SU-DHL-6 (cell line): Measurements from ENCODE around the gene COL5A1.

Source experiments
- H2AFZ ChIP-seq: fragments of 200-600 bp; sonication (generic); 2 replicates; pipeline ENCODE4 v1.6.1; 2014; ENCODE audit warnings: low read depth, mild to moderate bottlenecking, moderate library complexity, mixed read lengths, antibody characterized with exemption, low read length; ENCODE audit not compliant: severe bottlenecking
- H3F3A ChIP-seq: fragments of 200-600 bp; shearing (Covaris generic); 2 replicates; pipeline ENCODE4 v1.6.0; 2016; ENCODE audit warnings: antibody characterized with exemption, mild to moderate bottlenecking; ENCODE audit not compliant: insufficient read depth
- H3K27ac ChIP-seq: fragments of 200-600 bp; sonication (generic); 2 replicates; pipeline ENCODE4 v1.5.1; 2016; ENCODE audit warnings: low read depth, mild to moderate bottlenecking, low read length, moderate library complexity, mixed read lengths
- H3K27me3 ChIP-seq: fragments of 200-600 bp; sonication (generic), shearing (Covaris generic); 2 replicates; pipeline ENCODE4 v1.6.0; 2014; ENCODE audit warnings: mild to moderate bottlenecking, low read length
- H3K36me3 ChIP-seq: fragments of 200-600 bp; sonication (generic); 2 replicates; pipeline ENCODE4 v1.6.1; 2014; ENCODE audit warnings: mild to moderate bottlenecking, low read length, mixed read lengths
- H3K4me2 ChIP-seq: fragments of 300-600, 200-600 bp; shearing (Covaris generic), sonication (generic); 2 replicates; pipeline ENCODE4 v1.6.0; 2014; ENCODE audit warnings: low read length, low read depth, mild to moderate bottlenecking; ENCODE audit not compliant: poor library complexity, severe bottlenecking
- H3K4me3 ChIP-seq: fragments of 200-600 bp; sonication (generic); 2 replicates; pipeline ENCODE4 v1.5.1; 2014; ENCODE audit warnings: antibody characterized with exemption, low read length, mild to moderate bottlenecking, mixed read lengths; ENCODE audit not compliant: insufficient read depth, poor library complexity, severe bottlenecking
- H3K79me2 ChIP-seq: fragments of 200-600 bp; sonication (generic); 2 replicates; pipeline ENCODE4 v1.6.1; 2014; ENCODE audit warnings: mild to moderate bottlenecking, low read length, moderate library complexity; ENCODE audit not compliant: insufficient read depth
- H3K9ac ChIP-seq: fragments of 200-600 bp; sonication (generic); 2 replicates; pipeline ENCODE4 v1.7.0; 2014; ENCODE audit warnings: mild to moderate bottlenecking, low read length
- H3K9me2 ChIP-seq: fragments of 200-600 bp; sonication (generic); replicated peaks from 2 replicates; pipeline ENCODE4 v1.6.1; 2014; ENCODE audit warnings: low read length; ENCODE audit not compliant: insufficient read depth
- H3K9me3 ChIP-seq: fragments of 200-600 bp; sonication (generic); 2 replicates; pipeline ENCODE4 v1.6.1; 2014; ENCODE audit warnings: low read length, mixed read lengths; ENCODE audit not compliant: insufficient read depth
- H4K20me1 ChIP-seq: fragments of 200-600 bp; sonication (generic); 2 replicates; pipeline ENCODE4 v1.6.1; 2014; ENCODE audit warnings: low read depth, mild to moderate bottlenecking, antibody characterized with exemption, low read length, moderate library complexity, mixed read lengths
- EZH2phosphoT487 ChIP-seq: fragments of 200-600 bp; sonication (generic), shearing (Covaris generic); conservative IDR thresholded peaks from 2 replicates; pipeline ENCODE4 v1.6.1; 2018; ENCODE audit warnings: mild to moderate bottlenecking, antibody characterized with exemption, low read length, moderate library complexity, mixed read lengths
- TF ChIP-seq, protein P1 (sequence below): fragments of 200-600 bp; sonication (generic); IDR thresholded peaks from one replicate; pipeline ENCODE4 v1.5.1; 2017; ENCODE audit warnings: antibody characterized with exemption, mild to moderate bottlenecking, low read length, moderate library complexity; ENCODE audit not compliant: insufficient read depth, poor library complexity, severe bottlenecking

COL5A1 gene

DNA sequence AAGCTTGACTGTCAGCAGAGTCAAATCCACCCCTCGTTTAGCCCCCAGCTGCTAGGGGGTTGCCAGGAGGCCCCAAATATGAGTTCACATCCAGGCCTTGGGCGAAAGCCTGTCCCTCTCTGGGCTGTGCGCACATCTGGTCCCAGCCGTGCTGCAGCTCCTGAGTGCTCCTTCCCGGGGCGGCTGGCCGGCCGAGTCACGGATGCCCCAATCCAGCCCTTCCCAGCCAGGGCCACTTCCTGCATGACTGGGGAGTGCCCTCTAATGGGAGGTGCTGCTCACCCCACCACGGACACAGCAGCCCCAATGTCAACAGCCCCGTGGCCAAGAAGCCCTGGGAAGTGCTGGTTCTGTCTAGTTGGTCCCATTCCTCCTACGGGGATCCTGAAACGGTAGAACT is 135.6 kb downstream of the COL5A1 start:
- Histone ChIP-seq H4K20me1 (no peaks in the 10 kb centered on the region), H3K9me3 (no peaks in the 10 kb centered on the region), H3K79me2 (no peaks in the 10 kb centered on the region), H2AFZ (no peak overlapping the region), H3K36me3 (no peaks in the 10 kb centered on the region), H3K27me3 (no peaks in the 10 kb centered on the region), H3K9me2 (no peaks in the 10 kb centered on the region), H3F3A (no peaks in the 10 kb centered on the region), H3K4me2 (no peak overlapping the region), H3K9ac (no peak overlapping the region), H3K27ac (no peak overlapping the region), H3K4me3 (no peak overlapping the region)
- TF ChIP-seq, protein P1, sequence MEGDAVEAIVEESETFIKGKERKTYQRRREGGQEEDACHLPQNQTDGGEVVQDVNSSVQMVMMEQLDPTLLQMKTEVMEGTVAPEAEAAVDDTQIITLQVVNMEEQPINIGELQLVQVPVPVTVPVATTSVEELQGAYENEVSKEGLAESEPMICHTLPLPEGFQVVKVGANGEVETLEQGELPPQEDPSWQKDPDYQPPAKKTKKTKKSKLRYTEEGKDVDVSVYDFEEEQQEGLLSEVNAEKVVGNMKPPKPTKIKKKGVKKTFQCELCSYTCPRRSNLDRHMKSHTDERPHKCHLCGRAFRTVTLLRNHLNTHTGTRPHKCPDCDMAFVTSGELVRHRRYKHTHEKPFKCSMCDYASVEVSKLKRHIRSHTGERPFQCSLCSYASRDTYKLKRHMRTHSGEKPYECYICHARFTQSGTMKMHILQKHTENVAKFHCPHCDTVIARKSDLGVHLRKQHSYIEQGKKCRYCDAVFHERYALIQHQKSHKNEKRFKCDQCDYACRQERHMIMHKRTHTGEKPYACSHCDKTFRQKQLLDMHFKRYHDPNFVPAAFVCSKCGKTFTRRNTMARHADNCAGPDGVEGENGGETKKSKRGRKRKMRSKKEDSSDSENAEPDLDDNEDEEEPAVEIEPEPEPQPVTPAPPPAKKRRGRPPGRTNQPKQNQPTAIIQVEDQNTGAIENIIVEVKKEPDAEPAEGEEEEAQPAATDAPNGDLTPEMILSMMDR, result no peak
- no peak for TF ChIP-seq EZH2phosphoT487

DNA sequence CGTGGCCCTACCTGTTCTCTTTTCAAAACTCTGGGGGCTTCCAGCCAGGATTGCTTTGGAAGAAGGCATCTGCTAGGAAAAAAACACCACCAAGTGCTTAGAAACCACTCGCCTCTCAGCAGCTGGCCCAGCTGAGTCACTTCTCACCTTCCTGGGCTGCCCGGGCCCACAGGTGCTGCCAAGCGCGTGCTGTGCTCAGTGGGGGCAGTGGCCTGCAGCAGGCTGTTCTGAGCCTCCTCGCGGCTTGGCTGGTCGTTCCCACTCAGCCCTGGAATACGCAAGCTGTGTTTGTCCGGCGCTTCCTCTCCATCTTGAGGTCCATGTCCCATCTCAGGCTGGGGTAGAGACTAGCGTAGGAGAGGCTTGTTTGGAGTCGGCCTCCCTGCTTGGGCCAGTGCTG is 136.6 kb downstream of the COL5A1 start:
- no peaks in the 10 kb centered on the region for H3K36me3 ChIP-seq
- TF ChIP-seq EZH2phosphoT487, result no peak
- TF ChIP-seq, protein P1, result no peak
- no peaks in the 10 kb centered on the region for H4K20me1 ChIP-seq

DNA sequence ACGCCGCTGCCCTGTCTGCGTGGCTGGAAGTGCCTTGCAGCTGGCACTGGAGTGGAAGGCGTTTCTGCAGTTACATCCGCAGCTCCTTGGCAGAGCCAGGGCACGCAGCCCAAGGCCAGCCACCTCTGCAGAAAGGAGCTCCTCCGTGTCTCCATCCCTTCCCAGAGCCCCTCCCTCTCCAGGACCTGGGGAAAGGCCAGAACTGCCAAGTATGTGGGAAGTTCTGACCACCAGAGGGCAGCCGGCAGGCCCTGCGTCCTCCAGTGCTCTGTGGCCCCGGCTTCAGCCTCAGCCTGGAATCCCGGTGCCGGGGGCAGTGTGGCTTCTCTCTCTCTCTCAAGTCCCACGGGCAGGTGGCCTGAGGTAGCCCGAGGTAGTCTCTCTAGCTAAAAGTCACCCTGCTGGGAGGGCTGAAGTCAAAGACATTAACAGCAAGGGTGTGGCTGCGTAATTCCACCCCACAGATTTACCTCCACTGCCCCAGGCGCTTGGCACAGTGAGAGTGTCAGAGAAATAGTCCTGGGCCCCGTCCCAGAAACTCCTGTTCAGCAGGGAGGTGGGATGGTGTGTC is 137.3 kb downstream of the COL5A1 start:
- H3K9ac ChIP-seq, result no peak overlapping the region
- H3K27me3 ChIP-seq, result no peaks in the 10 kb centered on the region
- H3K4me2 ChIP-seq, result no peak overlapping the region

More for the DNA sequence above, 136.6 kb downstream of the COL5A1 start:
- no peaks in the 10 kb centered on the region for H3K9me3 ChIP-seq
- H3K9me2 ChIP-seq, result no peaks in the 10 kb centered on the region
- H3F3A ChIP-seq, result no peaks in the 10 kb centered on the region
- no peak overlapping the region for H3K27ac ChIP-seq
- no peak overlapping the region for H3K4me2 ChIP-seq
- H3K27me3 ChIP-seq, result no peaks in the 10 kb centered on the region
- H2AFZ ChIP-seq, result no peak overlapping the region
- no peak overlapping the region for H3K9ac ChIP-seq
- H3K4me3 ChIP-seq, result no peak overlapping the region
- H3K79me2 ChIP-seq, result no peaks in the 10 kb centered on the region

More for the DNA sequence above, 137.3 kb downstream of the COL5A1 start:
- Histone ChIP-seq H4K20me1 (no peaks in the 10 kb centered on the region), H3K9me3 (no peaks in the 10 kb centered on the region), H3K36me3 (no peaks in the 10 kb centered on the region), H3K4me3 (no peak overlapping the region), H2AFZ (no peak overlapping the region), H3K27ac (no peak overlapping the region), H3K9me2 (no peaks in the 10 kb centered on the region), H3F3A (no peaks in the 10 kb centered on the region), H3K79me2 (no peaks in the 10 kb centered on the region)
- no peak for TF ChIP-seq EZH2phosphoT487
- TF ChIP-seq, protein P1, result no peak
